HG03196 (cell line): ENCODE results near the gene SELENOV.

Source experiments
- ATAC-seq: cut with Tn5 transposase; IDR thresholded peaks from one replicate; pipeline ENCODE4 v1.9.1; 2021; ENCODE audit not compliant: unreplicated experiment

The SELENOV gene

DNA sequence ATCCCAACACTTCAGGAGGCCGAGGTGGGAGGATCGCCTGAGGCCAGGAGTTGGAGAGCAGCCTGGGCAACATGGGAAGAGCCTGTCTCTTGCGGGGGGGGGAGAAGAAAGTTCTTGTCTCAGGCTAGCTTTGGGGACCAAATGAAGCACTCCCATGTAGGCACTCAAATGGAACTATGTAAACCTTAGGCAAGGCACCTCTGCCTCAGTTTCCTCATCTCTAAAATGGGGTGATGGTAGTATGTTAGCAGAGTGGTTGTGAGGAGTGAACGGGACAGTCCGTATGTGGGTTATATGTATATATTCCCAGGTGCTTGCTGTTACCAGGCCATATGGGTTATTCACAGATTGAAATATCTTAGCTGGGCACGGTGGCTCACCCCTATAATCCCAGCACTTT lies 22.7 kb upstream of the SELENOV start:
- ATAC-seq, result no peak

DNA sequence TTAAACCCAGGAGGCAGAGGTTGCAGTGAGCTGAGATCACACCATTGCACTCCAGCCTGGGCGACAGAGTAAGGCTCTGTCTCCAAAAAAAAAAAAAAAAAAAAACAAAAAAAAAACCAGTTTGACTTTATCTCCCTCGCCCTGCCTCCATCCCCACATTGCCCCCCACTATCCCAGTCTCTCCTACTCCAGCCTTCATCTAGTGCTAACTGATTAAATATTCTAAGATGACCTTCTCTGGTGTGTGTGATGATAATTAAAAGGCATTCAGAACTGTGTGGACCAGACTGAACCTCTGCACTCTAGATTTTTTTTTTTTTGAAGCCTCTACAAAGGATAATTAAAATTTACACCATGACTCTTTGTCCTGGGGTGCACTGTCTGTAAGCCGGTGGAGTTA lies 22.2 kb upstream of the SELENOV start:
- ATAC-seq, result no peak

DNA sequence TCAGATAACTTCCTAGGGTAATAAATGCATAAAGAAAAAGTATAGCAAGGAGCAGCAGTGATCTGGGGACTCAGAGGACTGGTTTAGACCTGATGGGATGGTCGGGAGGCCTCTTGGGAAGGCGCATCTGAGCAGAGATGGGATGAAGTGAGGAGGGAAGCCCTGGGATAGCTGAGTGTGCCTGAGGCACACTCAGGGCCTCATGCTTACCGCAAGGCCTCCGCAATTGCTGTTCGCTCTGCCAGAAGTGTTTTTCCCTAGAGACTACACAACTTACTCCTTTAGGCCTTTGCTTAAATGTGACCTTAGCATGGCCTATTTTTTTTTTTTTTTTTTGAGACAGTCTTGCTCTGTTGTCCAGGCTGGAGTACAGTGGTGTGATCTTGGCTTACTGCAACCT lies 20.3 kb upstream of the SELENOV start:
- no peak for ATAC-seq

DNA sequence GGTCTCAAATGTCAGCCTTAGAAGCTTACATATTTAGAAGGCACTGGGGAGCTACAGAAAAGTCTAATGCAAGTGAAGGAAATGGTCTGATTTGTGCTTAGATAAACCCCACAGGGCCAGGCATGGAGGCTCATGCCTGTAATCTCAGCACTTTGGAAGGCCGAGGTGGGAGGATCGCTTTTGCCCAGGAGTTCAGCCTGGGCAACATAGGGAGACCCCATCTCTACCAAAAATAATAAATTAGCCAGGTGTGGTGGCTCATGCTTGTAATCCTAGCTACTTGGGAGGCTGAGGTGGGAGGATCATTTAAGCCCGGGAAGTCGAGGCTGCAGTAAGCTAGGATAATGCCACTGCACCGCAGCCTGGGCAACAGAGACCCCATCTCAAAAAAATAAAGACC lies 18.9 kb upstream of the SELENOV start:
- no peak for ATAC-seq

DNA sequence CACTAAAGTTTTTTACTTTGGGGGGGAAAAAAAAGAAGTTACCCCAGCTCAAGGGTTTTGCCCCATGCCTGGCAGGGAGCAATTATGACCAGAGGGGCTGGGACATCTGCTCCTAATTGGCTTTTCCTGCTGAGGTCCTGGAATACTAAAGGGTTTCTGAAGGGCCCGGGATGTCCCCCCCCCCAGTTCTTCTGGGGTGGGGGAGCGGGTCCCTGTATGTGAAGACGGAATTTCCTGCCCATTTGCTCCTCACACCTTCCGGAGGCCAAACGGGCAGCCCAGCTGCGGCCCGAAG lies 17.3 kb upstream of the SELENOV start:
- ATAC-seq, result no peak

DNA sequence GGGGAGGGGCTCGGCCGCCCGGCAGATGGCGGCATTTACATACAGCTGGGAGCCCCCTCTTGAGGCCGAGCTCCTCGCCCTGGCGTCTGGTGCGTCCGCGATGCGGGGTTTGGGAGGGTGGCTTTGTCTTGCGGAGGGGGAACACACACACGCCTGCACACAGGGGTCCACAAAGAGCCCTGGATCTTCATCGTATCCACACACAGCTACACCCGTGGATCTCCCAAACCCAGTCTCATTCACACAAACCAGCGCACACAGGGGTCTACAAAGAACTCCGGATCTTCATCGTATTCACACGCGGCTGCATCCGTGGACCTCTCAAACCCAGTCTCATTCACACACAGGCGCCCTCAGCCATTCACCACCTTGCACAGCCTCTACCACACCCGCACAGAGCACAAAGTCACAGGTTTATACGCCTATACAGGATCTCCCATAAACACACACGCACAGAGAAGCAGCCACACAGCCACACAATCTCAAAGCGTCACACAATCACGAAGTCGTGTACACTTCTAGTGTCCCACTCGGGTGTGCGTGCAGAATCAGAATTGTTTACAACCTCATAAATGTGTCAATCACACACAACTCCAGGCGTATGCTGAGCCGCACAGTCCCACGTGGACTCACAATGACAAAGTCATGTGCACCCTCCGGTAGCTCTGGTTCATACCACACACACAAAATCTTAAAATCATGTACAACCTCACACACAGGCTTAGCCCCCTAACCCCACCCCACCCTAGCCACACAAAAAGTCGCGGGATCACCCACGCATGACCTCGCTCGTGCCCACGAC lies 16.7 kb upstream of the SELENOV start:
- no peak for ATAC-seq

DNA sequence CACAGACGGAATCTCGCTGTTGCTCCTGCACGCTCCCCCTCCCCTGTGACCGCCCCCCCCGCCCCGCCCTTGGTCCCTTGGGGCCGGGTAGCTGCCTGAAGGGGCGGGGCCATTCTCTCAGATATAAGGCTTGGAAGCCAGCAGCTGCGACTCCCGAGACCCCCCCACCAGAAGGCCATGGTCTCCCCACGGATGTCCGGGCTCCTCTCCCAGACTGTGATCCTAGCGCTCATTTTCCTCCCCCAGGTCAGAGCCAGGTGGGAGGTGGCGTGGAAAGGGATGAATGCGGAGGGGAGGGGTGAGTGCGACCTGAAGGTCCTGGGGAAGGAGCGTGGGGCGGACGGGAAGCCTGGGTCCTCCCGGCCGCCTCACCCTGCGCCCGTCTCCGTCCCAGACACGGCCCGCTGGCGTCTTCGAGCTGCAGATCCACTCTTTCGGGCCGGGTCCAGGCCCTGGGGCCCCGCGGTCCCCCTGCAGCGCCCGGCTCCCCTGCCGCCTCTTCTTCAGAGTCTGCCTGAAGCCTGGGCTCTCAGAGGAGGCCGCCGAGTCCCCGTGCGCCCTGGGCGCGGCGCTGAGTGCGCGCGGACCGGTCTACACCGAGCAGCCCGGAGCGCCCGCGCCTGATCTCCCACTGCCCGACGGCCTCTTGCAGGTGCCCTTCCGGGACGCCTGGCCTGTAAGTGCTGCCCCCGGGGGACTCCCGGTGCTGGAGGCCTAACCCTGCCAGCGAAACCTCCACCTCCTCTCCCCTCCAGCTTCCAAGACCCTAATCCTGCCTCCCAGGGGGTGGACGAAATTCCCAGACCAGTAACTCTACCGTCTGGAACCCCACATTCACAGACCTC lies 15.9 kb upstream of the SELENOV start, which contains the start of gene DLL3:
Gene DLL3, plus strand, starts transcription at position 150 of the 845 bp plus-strand sequence. Its CDS starts 28 bp downstream, at position 178.
- ATAC-seq, result no peak

DNA sequence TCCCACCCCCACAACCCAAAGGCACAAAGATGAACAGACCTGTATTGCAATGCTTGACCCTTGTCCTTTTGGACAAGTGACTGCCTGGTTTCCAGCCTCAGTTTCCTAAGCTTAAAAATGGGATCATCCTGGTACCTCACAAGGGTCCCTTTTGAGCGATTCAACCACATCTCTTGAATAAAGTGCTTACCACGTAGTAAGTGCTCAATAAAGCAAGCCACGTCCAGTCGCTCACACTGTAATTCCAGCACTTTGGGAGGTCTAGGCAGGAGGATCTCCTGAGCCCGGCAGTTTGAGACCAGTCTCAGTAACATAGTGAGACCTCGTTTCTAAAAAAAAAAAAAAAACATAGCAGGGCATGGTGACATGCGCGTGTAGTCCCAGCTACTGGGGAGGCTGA lies 15.0 kb upstream of the SELENOV start:
- no peak for ATAC-seq

DNA sequence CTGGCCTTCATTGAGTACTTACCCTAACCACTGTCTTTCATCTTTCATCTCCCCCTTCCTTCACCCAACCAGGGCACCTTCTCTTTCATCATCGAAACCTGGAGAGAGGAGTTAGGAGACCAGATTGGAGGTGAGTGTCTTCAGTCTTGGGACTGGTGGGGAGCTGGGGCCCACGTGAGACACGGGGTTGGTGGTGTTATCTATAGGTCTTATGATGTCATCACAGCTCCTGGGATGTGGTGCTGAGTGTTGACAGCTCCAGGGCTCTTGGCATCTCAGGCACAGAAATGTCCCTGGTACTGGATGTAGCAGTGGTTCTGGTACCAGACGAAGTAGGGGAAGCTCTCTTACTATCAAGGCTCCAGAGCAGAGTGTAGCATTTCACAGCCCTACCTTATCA lies 14.4 kb upstream of the SELENOV start:
- no peak for ATAC-seq

DNA sequence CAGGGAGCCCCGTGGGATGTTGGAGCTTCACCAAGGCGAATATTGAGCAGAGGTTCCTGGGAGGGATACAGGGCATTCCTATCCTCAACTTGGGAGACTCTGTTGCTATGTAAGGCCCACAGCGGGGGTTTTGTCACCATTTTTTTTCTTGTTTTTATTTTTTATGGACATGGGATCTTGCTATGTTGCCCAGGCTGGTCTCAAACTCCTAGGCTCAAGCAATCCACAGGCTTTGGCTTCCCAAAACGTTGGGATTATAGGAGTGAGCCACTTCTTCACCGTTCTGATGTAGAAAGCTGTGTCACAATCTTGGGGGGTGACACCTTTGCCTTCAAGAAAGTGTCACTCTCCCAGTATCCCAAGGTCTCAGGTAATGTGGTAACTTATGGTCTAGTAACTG lies 13.6 kb upstream of the SELENOV start:
- no peak for ATAC-seq

DNA sequence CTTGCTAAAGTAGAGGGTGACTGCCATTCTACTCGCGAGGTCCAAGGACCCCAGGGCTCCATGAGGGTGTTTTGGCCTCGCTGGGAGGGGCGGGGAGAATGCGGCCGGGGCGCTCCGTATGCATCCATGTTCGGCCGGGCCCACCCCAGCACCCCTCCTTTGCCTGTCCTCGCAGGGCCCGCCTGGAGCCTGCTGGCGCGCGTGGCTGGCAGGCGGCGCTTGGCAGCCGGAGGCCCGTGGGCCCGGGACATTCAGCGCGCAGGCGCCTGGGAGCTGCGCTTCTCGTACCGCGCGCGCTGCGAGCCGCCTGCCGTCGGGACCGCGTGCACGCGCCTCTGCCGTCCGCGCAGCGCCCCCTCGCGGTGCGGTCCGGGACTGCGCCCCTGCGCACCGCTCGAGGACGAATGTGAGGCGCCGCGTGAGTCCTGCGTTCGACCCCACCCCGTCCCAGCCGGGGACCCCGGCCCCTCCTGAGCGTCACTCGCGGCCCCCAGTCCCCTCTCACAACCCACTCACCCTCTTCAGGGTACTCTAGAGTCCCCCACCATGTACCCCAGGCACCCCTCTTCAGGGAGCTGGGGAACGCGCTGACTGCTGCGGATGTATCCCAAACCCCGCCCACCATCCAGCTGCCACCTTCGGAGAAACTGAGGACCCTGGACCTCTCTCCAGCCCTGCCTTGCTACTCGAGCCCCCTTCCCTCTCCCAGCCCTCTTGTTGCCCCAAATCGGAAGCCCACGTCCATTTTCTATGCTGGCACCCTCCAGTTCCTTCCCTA lies 12.1 kb upstream of the SELENOV start:
- peak; percentile 59 for ATAC-seq

DNA sequence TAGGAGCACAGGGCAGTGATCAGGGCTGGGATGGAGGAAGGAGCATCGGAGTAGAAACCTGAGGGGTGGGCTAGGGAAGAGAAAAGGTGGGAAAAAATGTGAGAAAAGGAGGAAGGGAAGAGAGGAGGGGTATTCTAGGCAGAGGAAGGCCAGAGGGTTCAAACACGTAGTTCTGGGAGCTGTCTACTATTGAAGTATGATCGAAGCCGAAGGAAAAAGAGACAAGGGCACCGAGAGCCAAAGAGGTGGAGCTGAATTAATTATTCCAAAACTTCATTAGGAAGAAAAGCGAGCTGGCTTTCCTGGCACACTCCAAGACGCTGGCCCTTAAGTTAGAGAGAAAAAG lies 8.4 kb upstream of the SELENOV start:
- ATAC-seq, result no peak

DNA sequence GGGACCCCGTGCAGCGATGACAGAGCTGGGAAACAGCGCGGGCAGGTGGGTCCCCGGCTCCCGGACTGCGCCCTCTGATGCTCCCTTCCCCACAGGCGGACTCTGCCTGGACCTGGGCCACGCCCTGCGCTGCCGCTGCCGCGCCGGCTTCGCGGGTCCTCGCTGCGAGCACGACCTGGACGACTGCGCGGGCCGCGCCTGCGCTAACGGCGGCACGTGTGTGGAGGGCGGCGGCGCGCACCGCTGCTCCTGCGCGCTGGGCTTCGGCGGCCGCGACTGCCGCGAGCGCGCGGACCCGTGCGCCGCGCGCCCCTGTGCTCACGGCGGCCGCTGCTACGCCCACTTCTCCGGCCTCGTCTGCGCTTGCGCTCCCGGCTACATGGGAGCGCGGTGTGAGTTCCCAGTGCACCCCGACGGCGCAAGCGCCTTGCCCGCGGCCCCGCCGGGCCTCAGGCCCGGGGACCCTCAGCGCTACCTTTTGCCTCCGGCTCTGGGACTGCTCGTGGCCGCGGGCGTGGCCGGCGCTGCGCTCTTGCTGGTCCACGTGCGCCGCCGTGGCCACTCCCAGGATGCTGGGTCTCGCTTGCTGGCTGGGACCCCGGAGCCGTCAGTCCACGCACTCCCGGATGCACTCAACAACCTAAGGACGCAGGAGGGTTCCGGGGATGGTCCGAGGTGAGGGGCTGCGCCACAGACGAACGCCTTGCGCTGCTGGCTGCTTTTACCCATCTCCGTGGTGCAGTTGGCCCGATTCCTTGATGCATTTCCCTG lies 7.8 kb upstream of the SELENOV start:
- no peak for ATAC-seq

DNA sequence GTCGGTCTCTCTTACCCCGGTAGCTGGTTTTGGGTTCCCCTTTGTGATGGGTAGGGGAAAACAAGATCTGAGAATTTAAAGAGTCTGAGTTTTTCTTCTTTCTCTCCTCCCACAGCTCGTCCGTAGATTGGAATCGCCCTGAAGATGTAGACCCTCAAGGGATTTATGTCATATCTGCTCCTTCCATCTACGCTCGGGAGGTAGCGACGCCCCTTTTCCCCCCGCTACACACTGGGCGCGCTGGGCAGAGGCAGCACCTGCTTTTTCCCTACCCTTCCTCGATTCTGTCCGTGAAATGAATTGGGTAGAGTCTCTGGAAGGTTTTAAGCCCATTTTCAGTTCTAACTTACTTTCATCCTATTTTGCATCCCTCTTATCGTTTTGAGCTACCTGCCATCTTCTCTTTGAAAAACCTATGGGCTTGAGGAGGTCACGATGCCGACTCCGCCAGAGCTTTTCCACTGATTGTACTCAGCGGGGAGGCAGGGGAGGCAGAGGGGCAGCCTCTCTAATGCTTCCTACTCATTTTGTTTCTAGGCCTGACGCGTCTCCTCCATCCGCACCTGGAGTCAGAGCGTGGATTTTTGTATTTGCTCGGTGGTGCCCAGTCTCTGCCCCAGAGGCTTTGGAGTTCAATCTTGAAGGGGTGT lies 7.1 kb upstream of the SELENOV start:
- no peak for ATAC-seq

DNA sequence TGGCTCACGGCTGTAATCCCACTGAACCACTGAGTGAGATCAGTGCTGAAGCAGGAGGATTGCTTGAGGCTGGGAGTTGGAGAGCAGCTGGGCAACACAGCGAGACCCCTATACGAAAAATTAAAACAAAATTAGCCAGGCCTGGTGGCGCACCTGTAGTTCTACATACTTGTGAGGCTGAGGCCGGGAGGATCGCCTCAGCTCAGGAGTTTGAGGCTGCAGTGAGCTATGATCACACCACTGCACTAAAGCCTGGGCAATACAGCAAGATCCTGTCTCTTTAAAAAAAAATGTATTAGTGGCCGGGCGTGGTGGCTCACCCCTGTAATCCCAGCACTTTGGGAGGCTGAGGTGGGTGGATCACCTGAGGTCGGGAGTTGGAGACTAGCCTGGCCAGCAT lies 6.3 kb upstream of the SELENOV start:
- ATAC-seq, result no peak

DNA sequence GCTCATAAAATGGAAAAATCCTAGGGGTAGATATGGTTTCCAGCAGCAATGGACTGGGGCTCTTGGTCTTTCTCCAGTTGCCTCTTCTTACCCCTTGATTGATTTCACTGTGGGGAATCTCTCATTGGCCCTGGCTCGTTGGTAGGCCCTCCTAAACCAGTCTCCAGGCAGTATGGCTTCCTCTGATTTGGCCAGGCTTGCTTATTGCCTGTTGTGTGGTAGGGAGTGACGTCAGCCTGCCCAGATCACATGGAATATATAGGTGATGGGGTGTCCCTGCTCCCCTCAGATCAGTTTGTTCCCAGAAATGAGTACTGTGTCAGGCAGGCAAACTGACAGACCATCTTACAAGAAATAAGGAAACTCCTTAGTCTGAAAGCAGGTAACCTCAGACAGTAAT lies 5.7 kb upstream of the SELENOV start:
- ATAC-seq, result no peak

DNA sequence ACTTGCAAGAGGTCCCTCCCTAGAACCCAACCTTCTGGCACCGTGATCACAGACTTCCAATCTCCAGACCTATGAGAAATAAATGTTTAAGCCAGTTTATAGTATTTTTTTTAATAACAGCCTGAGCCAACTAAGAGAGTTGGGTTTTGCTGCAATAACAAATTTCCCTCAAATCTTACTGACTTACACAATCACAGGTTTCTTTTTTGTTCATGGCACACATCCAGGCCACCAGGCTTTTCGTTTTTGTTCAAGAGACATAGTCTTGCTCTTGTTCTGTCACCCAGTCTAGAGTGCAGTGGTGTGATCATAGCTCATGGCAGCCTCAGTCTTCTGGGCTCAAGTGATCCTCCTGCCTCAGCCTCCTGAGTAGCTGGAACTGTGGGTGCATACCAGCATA lies 2.0 kb upstream of the SELENOV start:
- no peak for ATAC-seq

DNA sequence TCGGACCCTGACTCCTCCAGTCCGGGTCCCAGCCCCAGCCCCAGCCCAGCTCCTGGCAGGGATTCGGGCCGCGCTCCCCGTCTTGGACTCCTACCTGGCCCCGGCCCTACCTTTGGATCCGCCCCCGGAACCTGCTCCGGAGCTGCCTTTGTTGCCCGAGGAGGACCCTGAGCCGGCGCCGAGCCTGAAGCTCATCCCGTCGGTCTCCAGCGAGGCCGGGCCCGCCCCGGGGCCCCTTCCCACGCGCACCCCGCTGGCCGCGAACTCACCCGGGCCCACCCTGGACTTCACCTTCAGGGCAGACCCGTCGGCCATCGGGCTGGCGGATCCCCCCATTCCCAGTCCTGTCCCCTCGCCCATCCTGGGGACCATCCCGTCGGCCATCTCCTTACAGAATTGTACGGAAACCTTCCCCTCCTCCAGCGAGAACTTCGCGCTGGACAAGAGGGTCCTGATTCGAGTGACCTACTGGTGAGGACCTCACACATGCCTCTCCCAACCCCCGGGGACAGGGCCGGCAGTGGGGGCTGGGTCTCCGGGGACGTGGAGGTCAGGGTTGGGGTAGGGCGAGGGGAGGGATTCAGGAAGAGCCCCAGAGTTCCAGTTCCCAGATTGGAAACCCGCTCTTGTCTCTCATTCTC lies 732 bp downstream of the SELENOV start:
- ATAC-seq, result no peak

DNA sequence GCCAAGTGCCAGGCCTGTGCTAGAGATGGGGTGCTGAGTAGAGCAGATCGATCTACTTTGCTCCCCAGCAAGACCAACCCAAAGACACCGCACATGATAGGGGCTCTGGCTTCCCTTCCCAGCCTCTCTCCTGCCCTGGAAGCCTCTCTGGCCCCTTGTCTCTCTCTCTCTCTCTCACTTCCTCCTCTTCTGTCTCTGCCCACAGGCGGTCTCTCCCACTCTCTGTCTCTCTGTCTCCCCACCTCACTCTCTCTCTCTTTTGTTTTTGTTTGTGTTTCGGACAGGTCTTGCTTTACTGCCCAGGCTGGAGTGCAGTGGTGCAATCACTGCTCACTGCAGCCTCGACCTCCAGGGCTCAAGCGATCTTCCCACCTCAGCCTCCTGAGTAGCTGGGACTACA lies 1.3 kb downstream of the SELENOV start:
- no peak for ATAC-seq

DNA sequence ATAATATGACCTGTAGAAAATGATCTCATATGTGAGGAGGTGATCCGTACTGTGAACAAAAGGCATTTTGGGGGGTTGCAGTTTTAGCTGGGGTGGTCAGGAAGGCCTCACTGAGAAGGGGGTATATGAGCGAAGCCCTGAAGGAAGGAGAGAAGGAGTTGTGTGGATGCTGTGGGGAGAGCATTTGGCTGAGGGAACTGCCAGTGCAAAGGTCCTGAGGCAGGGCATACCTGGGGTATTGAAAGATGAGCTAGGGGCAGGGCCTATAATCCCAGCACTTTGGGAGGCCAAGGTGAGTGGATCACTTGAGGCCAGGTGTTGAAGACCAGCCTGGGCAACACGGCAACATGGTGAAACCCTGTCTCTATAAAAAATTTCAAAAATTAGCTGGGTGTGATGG lies 2.5 kb downstream of the SELENOV start:
- ATAC-seq, result no peak
